Mesodermal cell (in vitro differentiated cells): Measurements from ENCODE around the gene CA7.
A peak's percentile ranks its signal among the peaks of the same experiment; 100 is the strongest.
"Not testable (repeated sequence)": the region's sequence is repeated elsewhere in the genome, so short reads cannot be mapped to it uniquely, and the experiment has no call there.

Experiments used
- H3K27ac ChIP-seq: 2 replicates; pipeline ENCODE4 v1.7.0; 2013; ENCODE audit warnings: mild to moderate bottlenecking, low read depth, low read length, moderate library complexity; ENCODE audit not compliant: severe bottlenecking
- H3K36me3 ChIP-seq: 2 replicates; pipeline ENCODE4 v1.7.1; 2013; ENCODE audit warnings: mild to moderate bottlenecking, low read length, moderate library complexity; ENCODE audit not compliant: control insufficient read depth, insufficient read depth
- H3K4me1 ChIP-seq: one replicate; pipeline ENCODE4 v1.7.1; 2013; ENCODE audit warnings: mild to moderate bottlenecking, low read length; ENCODE audit not compliant: insufficient read depth, control insufficient read depth, poor library complexity, severe bottlenecking
- H3K4me3 ChIP-seq: 2 replicates; pipeline ENCODE4 v1.7.0; 2013; ENCODE audit warnings: low read length, control low read depth, mild to moderate bottlenecking; ENCODE audit not compliant: insufficient read depth, poor library complexity, severe bottlenecking; ENCODE audit errors: extremely low read depth
- H3K9me3 ChIP-seq: 2 replicates; pipeline ENCODE4 v1.7.1; 2013; ENCODE audit warnings: mild to moderate bottlenecking, low read length, moderate library complexity; ENCODE audit not compliant: control insufficient read depth
- WGBS, 2 experiments: methylation state at CpG; one replicate each; pipeline ENCODE4 v1.1.5; 2013; ENCODE audit warnings: missing lambda C conversion rate in 2 of 2; ENCODE audit not compliant: insufficient coverage in 2 of 2; 5-methylcytosine and 5-hydroxymethylcytosine counted together

The CA7 gene

GRCh38 chr16:66896682-66897081 is 52.5 kb downstream of the CA7 start:
- not testable (repeated sequence) for H3K9me3 ChIP-seq, H3K27ac ChIP-seq, H3K36me3 ChIP-seq, H3K4me3 ChIP-seq
- WGBS, 2 experiments, result 82 to 84% methylated on average over 5 of the region's 5 CpGs
- peaks cover 23% of the 10 kb centered on the region for H3K4me1 ChIP-seq

- no CpG with 5 or more reads among the region's 3 CpGs for WGBS, 2 experiments
- Histone ChIP-seq H3K4me1 (peaks cover 25% of the 10 kb centered on the region), H3K4me3 (no peak overlapping the region), H3K9me3 (no peaks in the 10 kb centered on the region), H3K36me3 (no peaks in the 10 kb centered on the region), H3K27ac (no peak overlapping the region)
Measured at GRCh38 chr16:66898207-66898606, 54.0 kb downstream of the CA7 start.

- H3K9me3 ChIP-seq, result no peaks in the 10 kb centered on the region
- peaks cover 30% of the 10 kb centered on the region for H3K4me1 ChIP-seq
- WGBS, 2 experiments, result 90 to 100% methylated on average over 1 to 2 of the region's 2 CpGs
- H3K4me3 ChIP-seq, result no peak overlapping the region
- H3K27ac ChIP-seq, result no peak overlapping the region
- no peaks in the 10 kb centered on the region for H3K36me3 ChIP-seq
Measured at GRCh38 chr16:66898933-66899309, 54.7 kb downstream of the CA7 start.

- H3K4me1 ChIP-seq, result peaks cover 34% of the 10 kb centered on the region
- H3K27ac ChIP-seq, result peak overlapping the region; percentile 81
- no peak overlapping the region for H3K4me3 ChIP-seq
- H3K9me3 ChIP-seq, result no peaks in the 10 kb centered on the region
- H3K36me3 ChIP-seq, result no peaks in the 10 kb centered on the region
- 93 to 97% methylated on average over 3 to 6 of the region's 6 CpGs for WGBS, 2 experiments
Measured at GRCh38 chr16:66899310-66899944, 55.2 kb downstream of the CA7 start.

GRCh38 chr16:66899945-66900710 is 55.9 kb downstream of the CA7 start:
- H3K27ac ChIP-seq, result peak overlapping the region; percentile 81
- no peaks in the 10 kb centered on the region for H3K36me3 ChIP-seq
- H3K4me1 ChIP-seq, result peaks cover 41% of the 10 kb centered on the region
- WGBS, 2 experiments, result 70 to 82% methylated on average over 2 to 8 of the region's 9 CpGs
- H3K9me3 ChIP-seq, result no peaks in the 10 kb centered on the region
- no peak overlapping the region for H3K4me3 ChIP-seq

GRCh38 chr16:66900721-66901441 is 56.7 kb downstream of the CA7 start:
- 70 to 90% methylated on average over 4 to 5 of the region's 7 CpGs for WGBS, 2 experiments
- no peaks in the 10 kb centered on the region for H3K36me3 ChIP-seq
- H3K27ac ChIP-seq, result peak overlapping the region; percentile 81
- no peak overlapping the region for H3K4me3 ChIP-seq
- no peaks in the 10 kb centered on the region for H3K9me3 ChIP-seq
- H3K4me1 ChIP-seq, result peaks cover 48% of the 10 kb centered on the region

- Histone ChIP-seq H3K4me1 (peaks cover 50% of the 10 kb centered on the region), H3K9me3 (no peaks in the 10 kb centered on the region), H3K36me3 (no peaks in the 10 kb centered on the region), H3K4me3 (no peak overlapping the region), H3K27ac (no peak overlapping the region)
- 94 to 100% methylated on average over 10 of the region's 10 CpGs for WGBS, 2 experiments
Measured at GRCh38 chr16:66901626-66902025, 57.4 kb downstream of the CA7 start.

- Histone ChIP-seq H3K9me3 (no peaks in the 10 kb centered on the region), H3K27ac (no peak overlapping the region), H3K4me1 (peaks cover 50% of the 10 kb centered on the region), H3K4me3 (no peak overlapping the region), H3K36me3 (no peaks in the 10 kb centered on the region)
- 86 to 88% methylated on average over 5 to 13 of the region's 14 CpGs for WGBS, 2 experiments
Measured at GRCh38 chr16:66902648-66903543, 58.7 kb downstream of the CA7 start.
